Measurements from ENCODE around the gene WBP1. TPM values are rescaled to one million over a fixed set of nuclear protein-coding genes. Genes with fewer than 3 reads are reported as not detected.

WBP1 gene
- polyA plus RNA-seq, 1 experiment: 56.0 TPM

GRCh38 chr2:74493546-74493945 is 35.3 kb downstream of the WBP1 start:
- no peak for TF ChIP-seq CTCF (IDR thresholded peaks at IDR 0.05; ENCODE audit: low read depth, low read length)
- Histone ChIP-seq H3K4me3 (ENCODE audit: low read depth, low read length) (no peak overlapping the region), H3K9me3 (ENCODE audit: control insufficient read depth, insufficient read depth, low read length) (no peaks in the 10 kb centered on the region), H3K27me3 (ENCODE audit: control insufficient read depth, insufficient read depth, low read length) (peaks cover 11% of the 10 kb centered on the region), H3K27ac (ENCODE audit: low read depth, low read length) (no peak overlapping the region)
- no peak for DNase-seq (ENCODE audit: low read depth, low spot score)
- ChIA-PET POLR2A (no interaction called here), CTCF (interaction anchor here (1.3 kb wide), 1 partner anchor 96 kb away, joined by 4 read pairs; no protein-coding TSS in a partner anchor)

GRCh38 chr2:74495440-74495839 is 37.2 kb downstream of the WBP1 start:
- ChIA-PET CTCF (no interaction called here), POLR2A (interaction anchor here (0.6 kb wide), 1 partner anchor 89 kb away, joined by 4 read pairs; no protein-coding TSS in a partner anchor)
- peaks cover 27% of the 10 kb centered on the region for H3K27me3 ChIP-seq (ENCODE audit: control insufficient read depth, insufficient read depth, low read length)
- no peak overlapping the region for H3K4me3 ChIP-seq (ENCODE audit: low read depth, low read length)
- H3K9me3 ChIP-seq (ENCODE audit: control insufficient read depth, insufficient read depth, low read length): no peaks in the 10 kb centered on the region; the same call in 1 of the 2 replicates
- no peak for TF ChIP-seq CTCF (IDR thresholded peaks at IDR 0.05; ENCODE audit: low read depth, low read length)
- H3K27ac ChIP-seq (ENCODE audit: low read depth, low read length): no peak overlapping the region
- DNase-seq (ENCODE audit: low read depth, low spot score): no peak

GRCh38 chr2:74496997-74497776 is 38.9 kb downstream of the WBP1 start:
- Histone ChIP-seq H3K27ac (ENCODE audit: low read depth, low read length) (no peak overlapping the region), H3K27me3 (ENCODE audit: control insufficient read depth, insufficient read depth, low read length) (peaks cover 36% of the 10 kb centered on the region), H3K9me3 (ENCODE audit: control insufficient read depth, insufficient read depth, low read length) (no peaks in the 10 kb centered on the region; the same call in 1 of the 2 replicates), H3K4me3 (ENCODE audit: low read depth, low read length) (no peak overlapping the region)
- no peak for TF ChIP-seq CTCF (IDR thresholded peaks at IDR 0.05; ENCODE audit: low read depth, low read length)
- POLR2A ChIA-PET: no interaction called here
- DNase-seq (ENCODE audit: low read depth, low spot score): no peak
- CTCF ChIA-PET: interaction anchor here (2.2 kb wide), 1 partner anchor 14 kb away, joined by 7 read pairs; the partner anchor contains the start of genes CCDC142 and TTC31

GRCh38 chr2:74497777-74498499 is 39.7 kb downstream of the WBP1 start:
- CTCF ChIA-PET: interaction anchor here (2.2 kb wide), 1 partner anchor 15 kb away, joined by 7 read pairs; the partner anchor contains the start of genes CCDC142 and TTC31
- DNase-seq (ENCODE audit: low read depth, low spot score): no peak
- POLR2A ChIA-PET: no interaction called here
- H3K9me3 ChIP-seq (ENCODE audit: control insufficient read depth, insufficient read depth, low read length): no peaks in the 10 kb centered on the region; the same call in 1 of the 2 replicates
- no peak overlapping the region for H3K27ac ChIP-seq (ENCODE audit: low read depth, low read length)
- peaks cover 40% of the 10 kb centered on the region for H3K27me3 ChIP-seq (ENCODE audit: control insufficient read depth, insufficient read depth, low read length)
- H3K4me3 ChIP-seq (ENCODE audit: low read depth, low read length): peak overlapping the region; percentile 45
- TF ChIP-seq CTCF (IDR thresholded peaks at IDR 0.05; ENCODE audit: low read depth, low read length): no peak
